Measurements from ENCODE around the gene TSC22D2.

TSC22D2 gene

DNA sequence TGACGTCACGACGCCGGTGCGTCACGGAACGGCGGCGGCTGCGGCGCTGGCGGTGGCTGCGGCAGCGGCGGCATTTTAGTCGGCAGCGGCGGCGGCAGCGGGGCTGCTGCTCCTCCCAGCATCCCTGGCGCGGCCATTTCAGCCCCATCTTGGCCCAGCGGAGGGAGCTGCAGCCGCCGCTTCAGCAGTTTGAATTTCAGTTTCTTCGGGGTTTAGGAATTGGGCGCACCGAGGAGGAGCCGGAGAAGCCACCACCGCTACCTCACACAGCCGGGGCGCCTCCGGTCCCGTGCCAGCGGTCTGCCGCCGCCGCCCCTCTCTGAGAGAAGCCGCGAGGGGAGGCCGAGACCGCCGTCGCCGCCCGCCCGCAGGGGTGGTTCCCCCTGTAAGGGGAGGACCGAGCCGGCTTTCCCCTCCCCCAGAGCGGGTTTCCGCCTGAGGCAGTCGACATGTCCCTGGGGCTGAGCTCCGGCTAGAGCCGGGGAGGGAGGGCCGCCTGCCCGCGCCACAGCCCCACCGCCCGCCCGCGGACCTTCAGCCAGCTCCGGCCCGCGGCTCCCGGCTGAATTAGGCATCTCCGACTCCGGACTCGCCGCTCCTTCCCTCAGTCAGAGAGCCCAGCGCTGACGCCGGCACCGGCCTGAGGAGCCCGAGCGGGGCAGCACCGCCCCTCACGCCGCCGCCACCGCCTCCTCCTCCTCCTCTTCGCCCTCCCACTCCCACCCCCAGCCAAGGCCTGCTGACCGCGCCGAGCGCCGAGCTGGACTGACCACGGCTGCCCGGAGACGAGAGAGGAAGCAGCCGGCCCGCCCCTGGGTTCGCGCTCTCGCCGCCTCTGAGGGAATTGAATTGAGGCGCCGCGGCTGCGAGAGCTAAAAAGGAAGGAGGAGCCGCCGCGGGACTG, at the start of gene TSC22D2:
Gene TSC22D2 (plus strand): TSS at position 78 of the 904 bp plus-strand sequence. CDS start 1,053 bp downstream, outside the sequence.
- DNase-seq (ENCODE audit: low read depth) = peak; percentile 96

DNA sequence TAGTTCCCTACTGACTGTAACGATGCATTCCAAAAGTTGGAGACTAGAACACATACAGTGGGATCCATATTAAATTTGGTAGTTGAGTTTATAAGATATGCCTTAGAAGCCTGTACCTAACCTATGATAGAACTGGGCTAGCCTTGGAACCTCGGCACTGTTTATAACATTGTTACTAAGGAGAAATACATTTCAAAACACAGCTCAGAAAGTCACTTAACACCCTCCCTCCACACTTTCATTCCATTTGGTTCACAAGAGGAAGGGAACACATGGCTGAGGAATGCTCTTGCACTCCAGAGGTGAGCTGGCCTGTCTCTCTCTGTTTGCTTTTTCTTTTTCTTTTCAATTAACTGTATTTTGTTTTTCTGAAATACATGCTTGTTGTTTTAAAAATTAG, 48.7 kb upstream of the TSC22D2 start:
- DNase-seq (ENCODE audit: low read depth) = no peak

DNA sequence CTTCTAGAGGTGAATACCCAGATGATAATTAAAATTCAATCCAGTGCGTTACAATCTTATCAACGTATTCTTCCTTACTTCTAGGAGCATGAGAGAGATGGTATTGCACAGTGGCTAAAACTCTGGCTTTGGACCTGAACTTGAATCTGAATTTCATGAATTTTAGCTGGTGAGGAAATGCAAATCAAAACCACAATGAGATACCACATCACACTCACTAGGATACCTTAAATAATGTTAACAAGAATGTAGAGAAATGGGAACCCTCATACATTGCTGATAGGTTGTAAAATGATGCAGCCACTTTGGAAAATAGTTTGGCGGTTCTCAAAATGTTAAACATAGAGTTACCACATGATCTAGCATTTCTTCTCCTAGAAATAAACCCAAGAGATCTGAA, 47.1 kb upstream of the TSC22D2 start:
- DNase-seq (ENCODE audit: low read depth) = no peak

DNA sequence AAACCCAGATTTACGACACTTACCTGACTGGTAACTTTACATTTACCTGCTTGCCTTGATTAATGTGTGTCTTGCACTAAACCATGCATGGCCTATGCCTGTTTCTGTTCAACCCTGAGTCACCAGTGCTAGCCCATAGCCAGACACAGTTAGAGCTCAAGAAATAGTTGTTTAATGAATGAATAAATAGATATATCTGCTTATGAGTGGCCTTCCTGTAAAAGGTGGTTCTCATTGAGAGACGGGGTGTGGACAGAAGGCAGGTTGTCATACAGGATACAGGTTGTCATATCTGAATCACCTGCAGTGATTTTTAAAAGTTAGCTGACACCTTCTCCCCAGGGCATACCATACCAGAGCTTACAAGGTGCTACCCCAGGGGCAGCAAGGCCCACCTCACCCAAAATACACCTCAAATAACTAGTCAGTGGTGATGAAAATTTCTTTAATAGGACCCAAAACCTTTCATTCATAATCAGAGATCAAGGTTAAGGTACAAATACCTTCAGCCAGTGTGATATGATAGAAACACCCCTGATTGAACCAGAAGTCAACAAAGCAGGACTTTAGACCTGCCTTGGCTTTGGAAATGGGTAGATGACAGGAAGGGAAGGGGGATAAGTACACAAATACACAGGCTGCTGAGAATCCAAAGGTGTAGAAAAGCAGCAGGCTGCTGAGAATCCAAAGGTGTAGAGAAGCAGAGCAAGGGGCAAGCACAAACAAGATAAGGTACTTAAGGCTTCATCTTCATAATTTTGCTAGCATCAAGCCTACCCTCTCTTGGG, 45.4 kb upstream of the TSC22D2 start:
- DNase-seq (ENCODE audit: low read depth) = no peak

DNA sequence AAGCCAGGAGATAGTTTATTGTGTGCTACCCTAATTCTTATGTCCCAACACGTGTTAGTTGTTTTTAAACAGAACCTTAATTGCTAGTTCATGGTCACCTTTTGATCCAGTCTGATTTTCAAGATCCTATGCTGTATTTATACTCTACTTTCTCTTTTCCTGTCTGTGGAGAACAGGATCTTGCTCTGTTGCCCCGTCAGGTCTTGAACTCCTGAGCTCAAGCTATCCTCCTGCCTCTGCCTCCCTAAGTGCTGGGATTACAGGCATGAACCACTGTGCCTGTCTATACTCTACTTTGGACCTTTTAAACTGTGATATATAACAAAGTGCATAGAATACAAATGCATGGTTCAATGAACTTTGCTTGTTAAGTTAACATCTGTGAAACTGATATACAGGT, 44.7 kb upstream of the TSC22D2 start:
- no peak for DNase-seq (ENCODE audit: low read depth)

DNA sequence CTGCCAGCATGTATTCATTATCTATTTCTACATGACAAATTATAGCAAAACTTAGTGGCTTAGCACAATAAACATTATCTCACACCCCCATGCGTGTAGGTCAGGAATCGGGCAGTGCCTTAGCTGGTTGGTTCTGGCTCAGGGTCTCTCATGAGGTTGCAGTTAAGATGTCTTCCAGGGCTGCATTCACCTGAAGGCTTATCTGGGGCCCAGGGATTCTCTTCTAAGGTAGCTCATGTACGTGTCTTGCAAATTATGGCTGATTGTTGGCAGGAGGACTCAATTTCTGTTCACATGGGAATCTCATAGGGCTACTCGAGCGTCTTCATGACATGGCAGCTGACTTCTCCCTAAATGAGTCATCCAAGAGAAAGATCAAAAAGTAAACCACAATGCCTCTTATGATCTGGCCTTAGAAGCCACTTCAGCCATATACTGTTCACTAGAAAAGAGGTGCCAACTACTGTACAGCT, 42.9 kb upstream of the TSC22D2 start:
- no peak for DNase-seq (ENCODE audit: low read depth)

DNA sequence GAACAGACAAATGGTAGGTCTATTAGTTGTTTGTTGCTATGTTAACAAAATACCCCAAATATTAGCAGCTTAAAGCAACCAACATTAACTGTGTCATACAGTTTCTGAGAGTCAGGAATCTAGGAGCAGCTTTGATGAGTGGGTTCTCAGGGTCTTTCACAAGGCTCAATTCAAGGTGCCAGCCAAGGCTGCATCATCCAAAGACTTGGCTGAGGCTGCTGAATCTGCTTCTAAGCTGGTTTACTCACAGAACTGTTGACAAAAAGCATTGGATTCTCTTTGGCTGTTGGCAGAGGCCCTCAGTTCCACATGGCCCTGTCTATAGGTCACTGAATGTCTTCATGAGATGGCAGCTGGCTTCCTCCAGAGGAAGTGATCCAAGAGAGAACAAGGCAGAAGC, 40.3 kb upstream of the TSC22D2 start:
- no peak for DNase-seq (ENCODE audit: low read depth)

DNA sequence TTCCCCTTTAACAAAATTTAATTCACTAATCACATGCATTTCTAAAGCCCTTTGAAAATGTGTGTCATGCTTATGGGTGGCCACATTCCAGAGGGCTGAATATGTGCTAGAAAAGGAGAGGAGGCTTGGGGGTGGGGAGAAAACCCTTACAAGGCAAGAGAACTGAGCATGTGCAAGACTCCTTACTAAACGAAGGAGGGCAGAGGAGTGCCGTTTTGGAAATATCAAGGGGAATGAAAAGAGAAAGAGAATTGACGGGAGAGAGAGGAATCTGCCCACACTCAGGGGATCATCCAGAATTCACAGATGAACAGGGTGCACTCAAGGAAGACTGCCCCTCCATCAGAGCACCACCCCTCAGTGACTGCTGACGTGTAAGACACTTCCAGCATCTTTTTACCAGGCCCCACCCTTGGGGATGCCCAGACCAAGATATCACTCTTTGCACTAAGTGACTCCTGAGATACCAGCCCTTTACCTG, 37.9 kb upstream of the TSC22D2 start:
- DNase-seq (ENCODE audit: low read depth) = no peak

DNA sequence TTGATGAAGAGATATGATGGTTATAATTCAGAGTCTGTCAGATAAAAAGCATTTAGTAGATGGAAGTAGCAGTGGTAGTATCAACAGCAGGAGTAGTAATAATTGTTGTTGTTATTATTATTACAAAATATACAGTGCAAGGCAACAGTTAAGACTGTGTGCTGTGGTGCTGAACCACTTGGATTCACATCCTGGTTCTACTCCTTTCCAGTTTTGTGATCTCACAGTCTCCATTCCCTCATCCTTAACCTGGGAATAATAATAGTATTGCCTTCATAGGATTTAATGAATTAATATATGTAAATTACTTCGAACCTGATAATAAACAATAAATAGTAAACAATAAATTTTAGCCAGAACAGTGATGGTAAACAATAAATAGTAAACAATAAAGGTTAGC, 37.1 kb upstream of the TSC22D2 start:
- DNase-seq (ENCODE audit: low read depth) = no peak

DNA sequence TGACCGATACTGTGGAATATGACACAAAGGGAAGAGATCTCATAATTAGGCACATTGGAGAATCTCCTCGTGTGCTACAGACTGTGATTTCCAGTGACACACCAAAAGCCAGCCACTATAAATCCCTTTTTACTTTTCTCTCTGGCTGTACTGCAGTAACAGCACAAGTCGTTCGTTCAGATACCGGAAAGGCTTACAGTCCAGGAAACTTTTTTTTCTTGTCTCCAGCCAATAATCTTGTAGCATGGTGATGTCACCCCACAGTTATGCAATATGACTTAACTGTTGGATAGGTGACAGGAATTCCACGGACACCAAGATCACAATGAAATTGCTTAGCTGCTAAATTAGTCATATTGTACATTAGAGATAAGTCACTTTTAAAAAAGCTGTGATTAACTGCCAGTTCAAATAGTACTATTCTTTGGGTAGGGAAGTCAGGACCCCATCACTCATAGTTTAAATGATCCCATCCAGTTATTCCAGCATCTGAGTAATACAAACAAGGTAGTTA, 36.3 kb upstream of the TSC22D2 start:
- no peak for DNase-seq (ENCODE audit: low read depth)

DNA sequence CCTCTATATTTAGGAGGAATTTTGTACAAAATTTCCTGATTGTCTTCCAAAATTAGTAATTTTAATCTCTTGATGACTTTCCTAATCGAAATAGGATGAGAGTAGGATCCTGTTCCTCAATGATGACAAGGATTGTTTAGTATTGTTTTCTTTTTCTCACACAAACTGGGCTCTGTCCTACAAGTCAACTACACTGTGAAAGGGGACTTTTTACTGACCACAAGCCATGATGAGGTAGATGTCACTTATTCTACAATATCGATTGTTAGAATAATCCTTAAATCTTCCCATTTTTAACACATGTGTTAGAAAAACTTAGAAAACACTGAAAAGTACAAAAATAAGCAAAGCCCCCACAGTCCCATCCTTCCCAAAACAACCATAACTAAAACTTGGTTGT, 35.8 kb upstream of the TSC22D2 start:
- DNase-seq (ENCODE audit: low read depth) = no peak

DNA sequence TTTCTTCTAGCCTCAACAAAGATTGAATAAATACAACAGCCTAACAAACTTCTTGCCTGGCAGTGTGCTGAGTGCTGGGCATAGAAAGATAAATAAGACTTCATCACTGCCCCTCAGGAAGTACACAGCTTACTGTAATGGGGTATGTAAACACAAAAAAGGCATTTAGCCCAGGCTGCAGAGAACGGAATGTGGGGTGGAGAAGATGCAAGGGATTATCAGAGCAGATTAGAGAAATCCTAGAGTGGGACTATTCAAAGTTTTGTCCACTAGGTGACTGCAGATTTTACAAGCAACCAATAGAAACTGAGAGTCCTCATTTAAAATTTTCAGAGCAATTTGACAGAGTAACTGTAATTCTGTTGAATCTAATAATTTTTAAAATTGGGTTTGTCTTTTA, 35.4 kb upstream of the TSC22D2 start:
- DNase-seq (ENCODE audit: low read depth) = no peak

DNA sequence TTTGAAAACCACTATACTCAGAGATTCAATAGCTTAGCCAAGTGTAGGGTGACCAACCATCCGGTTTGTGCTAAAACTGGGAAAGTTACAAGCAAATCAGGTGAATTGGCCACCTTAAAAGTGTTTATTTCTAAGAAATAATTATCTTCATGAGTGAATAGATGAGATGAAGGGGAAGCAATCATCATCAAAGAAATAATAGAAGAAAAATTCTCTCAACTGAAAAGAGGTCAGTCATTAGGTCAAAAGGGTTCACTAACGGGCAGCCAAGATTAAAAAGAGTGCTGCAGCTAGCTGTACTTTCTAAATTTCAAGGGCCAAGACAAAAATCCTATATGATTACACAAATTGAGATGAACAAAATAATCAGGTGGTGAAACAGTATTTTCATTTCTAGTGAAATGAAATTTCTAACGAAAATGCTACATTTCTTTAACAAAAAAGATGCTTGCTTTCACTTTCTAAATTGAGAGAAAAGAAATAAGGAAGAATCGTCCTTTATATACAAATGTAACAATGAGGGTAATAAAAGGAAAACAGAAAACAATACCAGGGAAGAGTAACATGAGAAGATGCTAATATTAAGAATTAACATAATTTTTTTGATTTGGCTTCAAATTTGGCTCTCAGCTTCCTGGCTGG, 34.7 kb upstream of the TSC22D2 start:
- no peak for DNase-seq (ENCODE audit: low read depth)

DNA sequence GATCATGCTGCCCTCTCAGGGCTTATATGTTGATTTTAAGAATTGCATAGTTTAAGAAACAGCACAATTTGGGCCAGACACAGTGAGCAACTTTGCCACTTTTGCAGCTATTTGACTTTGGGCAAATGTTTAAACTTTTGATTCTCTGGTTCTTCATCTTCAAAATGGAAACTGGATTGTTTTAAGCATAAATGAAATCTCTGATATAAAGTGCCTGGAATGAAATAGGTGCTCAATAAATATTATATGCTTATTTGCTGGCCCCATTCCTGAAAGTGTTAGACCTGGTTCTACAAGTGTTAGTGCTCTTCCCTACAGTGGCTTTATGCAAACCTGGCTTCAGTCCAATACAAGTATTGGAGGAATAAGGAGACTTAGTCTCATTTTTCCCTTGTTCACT, 33.1 kb upstream of the TSC22D2 start:
- DNase-seq (ENCODE audit: low read depth) = no peak

DNA sequence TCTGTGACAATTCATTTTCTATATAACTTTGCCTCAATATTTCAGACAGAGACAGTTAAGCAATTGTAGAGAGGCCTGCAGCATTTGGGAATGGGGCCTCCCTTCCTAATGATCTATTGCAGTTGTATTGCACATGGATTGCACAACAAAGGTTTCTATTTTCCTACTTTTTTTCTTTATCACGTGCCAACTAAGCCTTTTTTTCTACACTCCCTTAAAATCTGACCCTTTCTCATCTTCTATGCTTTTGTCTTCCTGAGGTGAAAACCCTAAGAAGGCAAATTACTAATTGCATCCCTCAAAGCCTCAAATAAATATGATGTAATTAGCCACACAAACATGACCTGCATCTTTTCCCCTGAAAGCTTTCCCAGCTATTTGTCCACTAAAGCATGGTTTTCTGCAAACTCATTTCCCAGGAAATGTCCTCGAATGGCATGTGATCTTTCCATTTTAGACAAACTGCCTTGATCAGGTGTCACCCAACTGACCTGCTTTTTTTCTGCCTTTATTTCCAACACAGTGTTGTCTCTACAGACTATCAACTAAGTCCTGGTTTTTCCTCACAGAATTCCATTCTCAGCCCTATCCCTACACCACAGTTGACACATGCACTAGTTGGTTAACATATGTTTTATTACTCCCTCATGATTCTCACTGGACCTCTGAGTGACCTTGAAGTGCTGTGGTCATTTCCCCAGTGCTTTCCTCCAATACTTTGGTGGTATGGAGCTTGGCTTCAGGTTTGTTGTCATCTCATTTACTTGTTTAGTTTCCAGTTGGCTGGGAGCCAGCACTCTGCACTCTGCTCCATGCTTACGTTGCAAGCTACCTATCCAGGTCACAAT, 31.9 kb upstream of the TSC22D2 start:
- no peak for DNase-seq (ENCODE audit: low read depth)

DNA sequence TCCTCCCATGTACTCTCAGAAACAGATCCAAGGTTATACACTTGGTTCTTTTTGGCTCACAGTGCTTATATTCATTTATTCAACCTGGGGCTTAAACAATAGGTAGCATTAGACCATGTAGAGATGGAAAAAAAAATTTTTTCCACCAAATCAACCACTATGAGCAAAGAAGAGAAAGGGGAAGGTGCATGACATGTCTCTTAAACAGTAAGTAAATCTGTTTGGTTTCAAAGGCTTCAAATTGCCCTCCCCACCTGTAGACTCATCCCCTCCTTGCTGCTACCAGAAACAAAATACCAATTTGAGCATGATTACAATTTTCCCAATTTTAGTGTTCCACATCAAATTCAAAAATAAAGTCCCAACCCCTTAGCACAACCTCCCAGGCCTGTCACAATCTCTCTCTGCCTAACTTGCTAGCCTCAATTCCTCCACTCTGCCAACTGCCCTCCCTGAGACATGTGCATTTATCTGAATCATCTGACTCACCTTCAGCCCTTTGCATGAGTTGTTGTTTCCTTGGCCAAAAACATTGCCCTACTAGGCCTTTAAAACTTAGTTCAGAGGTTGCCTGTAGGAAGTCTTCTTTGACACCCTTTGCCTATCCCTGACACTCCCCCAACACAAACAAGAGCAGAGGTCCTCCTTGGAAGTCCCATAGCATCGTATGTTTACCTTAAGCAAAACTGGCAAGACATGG, 30.3 kb upstream of the TSC22D2 start:
- no peak for DNase-seq (ENCODE audit: low read depth)

DNA sequence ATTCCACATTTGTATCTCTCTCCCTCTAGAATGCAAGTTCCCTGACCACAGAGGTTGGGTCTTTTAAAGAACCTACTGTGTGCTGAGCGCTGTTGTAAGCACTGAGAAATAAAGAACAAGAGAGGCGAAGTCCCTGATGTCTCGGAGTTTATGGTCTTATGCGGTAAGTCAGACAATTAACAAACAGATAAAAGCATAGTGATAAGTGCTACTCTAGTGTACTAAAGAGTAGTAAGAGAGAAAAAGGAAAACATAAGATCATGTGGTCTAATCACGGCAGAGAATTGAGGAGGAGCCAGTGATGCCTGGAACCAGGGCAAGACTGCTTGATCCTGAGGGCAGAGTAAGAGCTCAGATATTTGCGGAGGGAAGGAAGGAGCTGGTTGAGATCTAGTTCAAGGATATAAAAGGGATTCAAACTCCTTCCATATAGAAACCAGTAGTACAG, 29.8 kb upstream of the TSC22D2 start:
- DNase-seq (ENCODE audit: low read depth) = no peak

DNA sequence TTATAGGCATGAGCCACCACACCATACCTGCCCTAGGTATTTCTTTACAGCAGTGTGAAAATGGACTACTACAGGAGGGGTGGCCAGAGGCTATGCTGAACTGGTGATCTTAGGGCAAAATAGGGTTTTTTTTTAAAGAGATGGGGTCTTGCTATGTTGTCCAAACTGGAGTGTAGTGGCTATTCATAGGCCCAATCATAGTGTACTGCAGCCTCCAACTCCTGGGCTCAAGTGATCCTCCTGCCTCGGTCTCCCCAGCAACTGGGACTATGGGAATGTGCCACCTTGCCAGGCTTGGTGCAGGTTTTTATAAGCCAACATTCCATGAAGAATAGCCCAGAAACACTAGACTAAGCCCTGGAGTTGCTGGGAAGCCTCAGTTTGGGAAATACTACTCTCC, 28.6 kb upstream of the TSC22D2 start:
- DNase-seq (ENCODE audit: low read depth) = no peak

DNA sequence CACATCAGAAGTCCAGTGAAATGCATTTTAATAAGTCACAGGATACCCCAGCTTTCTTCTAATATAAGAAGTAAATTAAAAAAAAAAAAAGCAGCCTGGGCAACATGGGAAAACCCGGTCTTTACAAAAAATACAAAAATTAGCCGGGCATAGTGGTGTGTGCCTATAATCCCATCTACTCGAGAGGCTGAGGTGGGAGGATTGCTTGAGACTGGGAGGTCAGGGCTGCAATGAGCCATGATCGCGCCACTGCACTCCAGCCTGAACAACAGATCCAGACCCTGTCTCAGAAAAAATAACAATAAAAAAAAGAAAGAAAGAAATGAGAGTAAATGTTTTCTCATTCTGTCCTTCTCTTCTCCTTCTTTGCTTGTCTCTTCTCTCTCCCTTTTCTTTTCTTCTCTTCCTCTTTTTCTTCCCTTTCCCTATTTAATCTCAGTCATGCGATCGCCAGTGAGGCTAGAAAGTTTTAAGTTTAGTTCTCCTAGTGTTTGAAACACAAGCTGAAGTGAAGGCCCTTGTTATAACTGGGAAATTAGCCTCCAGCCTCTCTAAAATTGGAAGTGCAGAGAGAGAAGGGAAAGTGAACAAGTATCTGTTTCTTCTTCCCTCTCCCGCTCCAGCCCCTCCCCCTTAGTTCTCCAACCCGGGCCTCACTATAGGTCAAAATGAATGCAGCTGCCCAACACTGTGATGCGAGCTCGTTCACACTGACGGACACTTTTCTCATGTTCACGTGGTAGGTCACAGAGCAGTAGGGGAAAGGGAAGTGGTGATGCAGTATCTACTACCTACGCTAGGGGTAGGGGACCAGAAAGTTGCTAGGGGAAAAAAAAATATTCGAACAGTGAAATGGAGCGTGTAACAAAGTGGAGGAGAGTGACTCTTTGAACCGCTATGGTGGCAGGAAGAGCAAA, 23.5 kb upstream of the TSC22D2 start:
- peak; percentile 17 for DNase-seq (ENCODE audit: low read depth)

Data from stimulated activated CD4-positive, alpha-beta T cell treated with anti-CD3 and anti-CD28 coated beads, Interleukin-2, amount 100 ng/mL, for 4 hours (primary cell).